Spinal cord (tissue), 10 donors: ENCODE measurements around the gene TET3. TPM values are rescaled to one million over a fixed set of nuclear protein-coding genes. Genes with fewer than 3 reads are reported as not detected.

Experiments
- DNase-seq, 6 donors: peaks; one replicate each; pipeline versions ENCODE4 v3.0.0 to v3.0.0-alpha.2; 2013 to 2015; ENCODE audit warnings: low spot score in 6 of 6, low read depth in 4 of 6
- H3K27ac ChIP-seq: one replicate; pipeline ENCODE4 v1.5.1; 2013; ENCODE audit warnings: low read depth, low read length, control low read depth
- H3K27me3 ChIP-seq: one replicate; pipeline ENCODE4 v1.6.1; 2013; ENCODE audit warnings: low read length; ENCODE audit not compliant: control insufficient read depth, insufficient read depth
- H3K36me3 ChIP-seq: one replicate; pipeline ENCODE4 v1.6.1; 2013; ENCODE audit warnings: low read length; ENCODE audit not compliant: control insufficient read depth, insufficient read depth
- H3K4me1 ChIP-seq: one replicate; pipeline ENCODE4 v1.6.1; 2013; ENCODE audit warnings: low read length; ENCODE audit not compliant: control insufficient read depth, insufficient read depth
- H3K4me3 ChIP-seq: one replicate; pipeline ENCODE4 v1.5.1; 2013; ENCODE audit warnings: low read depth, low read length, control low read depth
- H3K9me3 ChIP-seq: one replicate; pipeline ENCODE4 v1.6.1; 2013; ENCODE audit warnings: low read length; ENCODE audit not compliant: control insufficient read depth, insufficient read depth
- WGBS: methylation state at CpG from one replicate; pipeline ENCODE4 v1.1.5; 2013; ENCODE audit warnings: missing lambda C conversion rate; ENCODE audit not compliant: insufficient coverage; 5-methylcytosine and 5-hydroxymethylcytosine counted together
- polyA plus RNA-seq, 2 donors: library from polyadenylated mRNA; unstranded; fragments of 120-200 nt; gene quantifications; one replicate each; pipeline ENCODE4 v1.2.1, GENCODE V29; 2013; ENCODE audit not compliant: insufficient read length in 2 of 2
- total RNA-seq, 2 donors: library from RNA; depleted of rRNA in 1 of 2; stranded (reverse); fragments of 120-200 nt in 1 of 2; fragments of >200 nt in 1 of 2; gene quantifications; one replicate each; pipeline versions ENCODE4 v1.2.3 to v1.2.4, GENCODE V29; 2013 to 2014
- donor health status: healthy.

The TET3 gene
- total and polyA plus RNA-seq, 4 donors, result 12.5 to 19.2 (median 14.5) TPM

DNA sequence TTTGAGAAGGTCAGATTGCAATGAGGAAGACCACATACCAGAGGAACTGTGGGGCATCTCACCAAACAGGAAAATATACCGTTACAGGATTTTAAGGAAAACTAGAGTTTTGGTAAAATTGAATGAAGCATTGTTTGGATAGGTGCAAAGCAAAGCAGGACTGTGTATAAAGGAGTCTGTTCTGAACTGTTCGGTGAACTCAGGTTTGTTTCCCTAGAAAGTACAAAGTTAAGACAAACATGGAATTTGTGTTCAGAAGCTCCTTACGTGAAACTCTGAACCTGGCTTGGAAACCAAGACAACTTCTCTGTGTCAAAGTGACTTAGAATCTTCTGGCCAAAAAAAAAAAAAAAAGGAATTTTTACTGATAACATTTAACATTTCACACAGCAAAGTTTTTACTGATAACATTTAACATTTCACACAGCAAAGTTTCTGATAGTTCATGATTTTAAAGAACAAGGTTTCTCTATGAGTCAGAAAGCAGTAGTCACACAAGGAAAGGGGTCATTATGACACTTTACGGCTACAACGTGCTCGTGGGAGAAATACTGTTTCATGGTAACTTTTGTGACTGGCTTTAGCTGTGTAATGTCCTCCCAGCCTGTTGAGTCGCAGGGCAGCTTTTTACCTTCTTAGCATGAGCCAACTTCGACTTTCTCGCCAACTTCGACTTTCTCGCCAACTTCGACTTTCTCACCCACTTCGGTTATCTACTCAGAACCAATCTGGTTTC is 21.2 kb upstream of the TET3 start:
- no peaks in the 10 kb centered on the region for H3K27me3 ChIP-seq
- DNase-seq, result no peak
- H3K27ac ChIP-seq, result no peak overlapping the region
- H3K4me1 ChIP-seq, result no peaks in the 10 kb centered on the region
- no peaks in the 10 kb centered on the region for H3K9me3 ChIP-seq
- WGBS, result 93% methylated on average over 13 of the region's 13 CpGs
- H3K36me3 ChIP-seq, result peaks cover 17% of the 10 kb centered on the region
- no peak overlapping the region for H3K4me3 ChIP-seq

DNA sequence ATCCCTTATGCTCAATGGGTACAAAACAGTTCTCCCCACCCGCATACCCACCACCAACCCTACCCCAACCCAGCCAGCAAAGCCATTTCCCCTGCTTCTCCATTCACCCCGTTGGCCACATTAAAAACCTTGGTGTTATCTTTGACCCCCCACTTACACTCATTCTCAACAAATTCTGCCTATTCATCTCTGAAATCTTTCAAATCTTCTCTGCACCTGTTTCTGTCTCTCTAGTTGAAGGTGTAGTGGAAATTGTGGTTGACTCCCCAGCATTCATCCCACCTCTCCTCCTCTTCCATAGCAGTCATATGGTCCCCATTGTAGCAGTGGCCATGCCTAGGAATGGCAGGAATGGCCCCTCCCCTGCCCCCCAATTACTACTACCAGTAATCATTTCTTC is 20.5 kb upstream of the TET3 start:
- H3K9me3 ChIP-seq, result no peaks in the 10 kb centered on the region
- no peaks in the 10 kb centered on the region for H3K27me3 ChIP-seq
- peaks cover 11% of the 10 kb centered on the region for H3K36me3 ChIP-seq
- no peak overlapping the region for H3K4me3 ChIP-seq
- H3K4me1 ChIP-seq, result no peaks in the 10 kb centered on the region
- no peak overlapping the region for H3K27ac ChIP-seq
- WGBS, result 86% methylated on average over 2 of the region's 2 CpGs
- DNase-seq, result no peak

DNA sequence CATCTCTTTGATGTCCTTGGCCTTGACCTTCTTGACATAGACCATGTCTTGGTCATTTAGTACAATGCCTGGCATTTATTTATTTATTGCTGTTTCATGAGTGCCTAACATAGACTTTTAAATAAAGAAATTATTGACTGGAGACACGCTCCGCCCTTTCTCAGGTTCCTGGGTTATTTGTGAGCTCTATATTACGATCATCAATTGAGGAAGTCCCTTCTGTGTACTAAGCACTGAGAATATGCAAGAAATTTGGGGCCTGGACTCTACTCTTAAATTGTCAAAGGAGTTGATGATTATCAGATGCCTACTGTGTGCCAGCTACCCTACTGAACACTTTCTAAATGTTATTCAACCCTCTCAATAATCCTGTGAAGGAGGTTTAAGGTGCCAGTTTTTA is 19.7 kb upstream of the TET3 start:
- peaks cover 4% of the 10 kb centered on the region for H3K36me3 ChIP-seq
- no peak overlapping the region for H3K4me3 ChIP-seq
- no peaks in the 10 kb centered on the region for H3K27me3 ChIP-seq
- H3K4me1 ChIP-seq, result no peaks in the 10 kb centered on the region
- DNase-seq, result no peak
- WGBS, result 90% methylated on average over 2 of the region's 3 CpGs
- H3K27ac ChIP-seq, result no peak overlapping the region
- H3K9me3 ChIP-seq, result no peaks in the 10 kb centered on the region

DNA sequence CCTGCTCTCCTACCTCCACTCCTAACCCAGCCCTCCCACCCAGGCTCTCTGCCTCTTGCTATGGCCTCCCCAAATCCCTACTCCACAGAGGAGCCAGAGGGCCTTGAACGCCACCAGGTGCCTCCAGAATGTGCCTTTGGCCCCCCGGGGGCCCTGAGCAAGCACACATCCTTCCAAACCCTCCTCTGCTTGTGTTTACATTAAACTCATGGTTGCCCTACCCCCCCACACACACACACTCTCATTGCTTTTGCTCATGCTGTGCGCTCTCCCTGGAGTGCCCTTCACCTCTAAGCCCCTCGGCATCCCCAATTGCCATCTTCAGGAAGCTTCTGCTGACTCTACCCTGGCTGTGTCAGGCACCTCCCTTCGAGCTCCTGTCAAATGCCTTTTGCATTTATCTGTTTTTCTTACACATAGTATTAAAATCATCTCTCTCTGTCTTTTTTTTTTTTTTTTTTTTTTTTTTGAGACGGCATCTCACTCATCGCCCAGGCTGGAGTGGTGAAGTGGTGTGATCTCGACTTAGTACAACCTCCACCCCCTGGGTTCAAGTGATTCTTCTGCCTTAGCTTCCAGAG is 16.3 kb upstream of the TET3 start:
- Histone ChIP-seq H3K9me3 (no peaks in the 10 kb centered on the region), H3K4me1 (peaks cover 5% of the 10 kb centered on the region), H3K36me3 (no peaks in the 10 kb centered on the region), H3K27me3 (no peaks in the 10 kb centered on the region), H3K4me3 (no peak overlapping the region), H3K27ac (no peak overlapping the region)
- no peak for DNase-seq
- WGBS, result 86% methylated on average over 4 of the region's 8 CpGs

DNA sequence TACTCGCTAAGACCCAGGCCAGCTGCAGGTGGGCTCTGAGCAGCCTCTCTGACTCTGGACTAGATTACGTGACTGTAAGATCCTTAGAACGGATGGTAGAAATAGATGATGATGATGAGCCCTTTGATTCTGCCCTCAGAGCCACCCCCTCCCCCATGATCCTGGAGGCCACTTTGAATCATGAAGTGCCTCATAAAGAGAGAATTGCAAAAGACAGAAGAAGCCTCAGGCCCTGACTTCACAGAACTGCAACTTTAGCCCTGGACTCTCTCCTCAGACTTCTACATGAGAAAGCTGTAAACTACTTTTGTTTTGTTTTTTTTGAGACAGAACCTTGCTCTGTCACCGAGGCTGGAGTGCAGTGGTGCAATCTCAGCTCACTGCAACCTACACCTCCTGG is 15.4 kb upstream of the TET3 start:
- Histone ChIP-seq H3K36me3 (no peaks in the 10 kb centered on the region), H3K4me3 (no peak overlapping the region), H3K9me3 (no peaks in the 10 kb centered on the region), H3K27me3 (no peaks in the 10 kb centered on the region), H3K4me1 (peaks cover 5% of the 10 kb centered on the region), H3K27ac (no peak overlapping the region)
- no CpG with 5 or more reads among the region's 4 CpGs for WGBS
- no peak for DNase-seq

DNA sequence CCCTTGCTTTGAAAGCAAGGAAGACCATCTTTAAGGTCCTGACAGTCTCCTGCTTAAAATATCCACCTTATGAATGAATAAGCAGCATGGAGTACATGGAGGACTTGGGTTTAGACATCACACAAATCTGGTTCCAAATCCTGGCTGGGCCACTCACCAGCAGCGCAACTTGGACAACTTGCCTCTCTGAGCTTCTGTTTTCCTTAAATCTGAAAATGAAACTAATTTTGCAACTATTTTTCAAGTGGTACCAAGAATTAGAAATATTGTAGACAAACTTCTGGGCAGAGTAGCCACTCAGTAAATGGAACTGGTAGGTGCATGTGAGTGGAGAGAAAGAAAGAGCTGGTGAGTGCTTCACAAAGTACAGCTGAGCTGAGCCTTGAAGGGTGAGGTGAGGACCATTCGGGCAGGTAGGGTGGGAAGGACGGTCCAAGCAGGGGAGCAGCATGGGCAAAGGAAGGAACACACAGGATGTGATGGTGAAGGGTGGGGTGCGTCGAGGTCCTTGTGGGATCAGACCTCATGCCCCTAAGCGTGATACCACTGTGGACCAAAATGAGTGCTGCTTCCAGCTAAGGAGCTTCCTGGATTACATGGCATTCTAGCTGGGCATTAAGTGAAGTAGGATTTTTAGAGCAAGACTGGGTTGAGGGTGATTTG is 14.4 kb upstream of the TET3 start:
- WGBS, result 95% methylated on average over 5 of the region's 6 CpGs
- no peak for DNase-seq
- Histone ChIP-seq H3K27ac (no peak overlapping the region), H3K27me3 (no peaks in the 10 kb centered on the region), H3K9me3 (no peaks in the 10 kb centered on the region), H3K4me3 (no peak overlapping the region), H3K4me1 (peaks cover 5% of the 10 kb centered on the region), H3K36me3 (no peaks in the 10 kb centered on the region)

DNA sequence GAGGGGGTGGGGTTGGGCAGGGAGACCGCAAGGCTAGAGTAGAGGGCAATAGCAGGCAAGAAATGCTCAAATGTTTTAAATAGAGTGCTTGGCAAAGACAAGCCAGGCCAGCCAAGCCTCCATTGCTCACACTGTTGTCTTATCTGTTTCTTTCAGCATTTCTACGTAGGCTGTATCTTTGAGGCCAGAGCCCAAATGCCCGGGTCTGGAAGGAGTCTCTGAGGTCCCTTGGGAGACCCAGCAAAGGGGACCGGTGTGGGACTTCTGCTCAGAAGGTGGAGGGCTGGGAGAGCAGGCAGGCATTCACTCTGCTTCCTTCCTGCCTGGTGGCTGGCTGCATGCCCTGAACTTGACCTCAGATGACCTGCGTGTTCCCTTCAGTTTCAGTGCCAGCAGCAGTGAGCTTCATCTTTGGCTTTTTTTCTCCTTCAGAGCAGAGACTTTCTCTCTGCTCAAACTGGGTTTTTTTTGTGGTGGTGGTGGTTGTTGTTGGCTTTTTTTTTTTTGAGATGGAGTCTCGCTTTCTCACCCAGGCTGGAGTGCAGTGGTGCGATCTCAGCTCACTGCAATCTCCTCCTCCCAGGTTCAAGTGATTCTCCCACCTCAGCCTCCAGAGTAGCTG is 13.7 kb upstream of the TET3 start:
- Histone ChIP-seq H3K36me3 (no peaks in the 10 kb centered on the region), H3K27ac (no peak overlapping the region), H3K4me3 (no peak overlapping the region), H3K27me3 (no peaks in the 10 kb centered on the region), H3K9me3 (no peaks in the 10 kb centered on the region), H3K4me1 (peaks cover 5% of the 10 kb centered on the region)
- DNase-seq, result peak in 1 of 6 donors; percentile 40
- 48% methylated on average over 5 of the region's 7 CpGs for WGBS

DNA sequence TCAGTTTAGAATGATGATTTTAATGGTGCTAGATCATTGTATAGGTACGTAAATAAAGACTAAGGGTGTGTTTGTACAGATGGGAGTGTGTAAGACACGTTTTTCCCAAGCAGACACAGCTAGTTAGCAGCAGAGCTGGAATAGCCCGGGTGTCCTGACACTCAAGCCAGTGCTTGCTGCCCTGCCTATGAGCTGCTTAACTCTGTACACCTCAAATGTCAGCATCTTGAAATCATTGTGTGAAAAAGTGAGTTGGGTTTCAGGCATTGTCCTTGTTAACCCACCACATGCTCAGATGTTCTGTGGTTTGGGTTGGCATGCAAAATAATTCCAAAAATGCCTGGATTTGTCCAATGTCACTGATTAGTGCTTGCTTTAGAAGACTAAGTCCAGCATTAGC is 13.0 kb upstream of the TET3 start:
- Histone ChIP-seq H3K9me3 (no peaks in the 10 kb centered on the region), H3K27me3 (no peaks in the 10 kb centered on the region), H3K27ac (no peak overlapping the region), H3K36me3 (no peaks in the 10 kb centered on the region), H3K4me1 (peaks cover 5% of the 10 kb centered on the region), H3K4me3 (no peak overlapping the region)
- DNase-seq, result no peak
- WGBS, result 72% methylated on average over 3 of the region's 3 CpGs

DNA sequence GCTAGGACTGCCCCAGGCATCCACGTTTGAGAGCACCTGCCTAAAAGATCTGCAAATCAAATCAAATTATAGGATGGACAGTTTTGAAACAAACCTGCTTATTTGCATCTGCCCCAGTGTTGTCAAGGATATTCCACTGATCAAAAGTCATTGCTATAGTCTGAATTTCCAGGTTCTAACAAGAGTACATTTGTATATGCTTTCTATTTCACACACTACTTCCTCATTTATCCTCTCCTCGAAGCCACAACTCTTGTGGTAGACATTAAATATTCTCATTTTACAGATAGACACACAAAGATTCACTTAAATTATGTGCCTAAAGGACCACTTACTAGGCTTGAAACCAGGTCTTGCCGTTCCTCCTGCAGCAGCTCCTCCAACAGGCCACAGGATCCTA is 11.9 kb upstream of the TET3 start:
- Histone ChIP-seq H3K27ac (no peak overlapping the region), H3K9me3 (no peaks in the 10 kb centered on the region), H3K36me3 (no peaks in the 10 kb centered on the region), H3K4me3 (no peak overlapping the region), H3K4me1 (peaks cover 5% of the 10 kb centered on the region), H3K27me3 (peaks cover under 1% of the 10 kb centered on the region)
- DNase-seq, result no peak
- 53% methylated on average over 2 of the region's 3 CpGs for WGBS
